Left hindlimb (tissue), 1 donor: ENCODE data around the gene CTNNBIP1.
A peak's percentile ranks its signal among the peaks of the same experiment; 100 is the strongest.

ENCODE experiments used
- DNase-seq: peaks from one replicate; pipeline ENCODE4 v3.0.0-alpha.2; 2018

CTNNBIP1 gene

GRCh38 chr1:9852004-9852403 lies 58.1 kb downstream of the CTNNBIP1 start:
- no peak for DNase-seq

- no peak for DNase-seq
These were observed 59.5 kb downstream of the CTNNBIP1 start for GRCh38 chr1:9850442-9851162.

- DNase-seq = no peak
These were observed 60.2 kb downstream of the CTNNBIP1 start for GRCh38 chr1:9849691-9850441.

- DNase-seq = no peak
These were observed 62.0 kb downstream of the CTNNBIP1 start for GRCh38 chr1:9848022-9848421.

- no peak for DNase-seq
These were observed 62.8 kb downstream of the CTNNBIP1 start for GRCh38 chr1:9847269-9847668.

GRCh38 chr1:9846611-9847171 lies 63.4 kb downstream of the CTNNBIP1 start:
- no peak for DNase-seq

GRCh38 chr1:9845914-9846313 lies 64.2 kb downstream of the CTNNBIP1 start:
- DNase-seq = peak; percentile 31

- DNase-seq = no peak
These were observed 65.3 kb downstream of the CTNNBIP1 start for GRCh38 chr1:9844756-9845155.

- DNase-seq = no peak
These were observed 66.0 kb downstream of the CTNNBIP1 start for GRCh38 chr1:9844106-9844505.

- no peak for DNase-seq
These were observed 66.5 kb downstream of the CTNNBIP1 start for GRCh38 chr1:9843576-9843945.

- DNase-seq = no peak
These were observed 67.1 kb downstream of the CTNNBIP1 start for GRCh38 chr1:9842781-9843575.

GRCh38 chr1:9842073-9842711 lies 67.9 kb downstream of the CTNNBIP1 start:
- DNase-seq = no peak

GRCh38 chr1:9841460-9841859 lies 68.6 kb downstream of the CTNNBIP1 start:
- no peak for DNase-seq

- no peak for DNase-seq
These were observed 69.9 kb downstream of the CTNNBIP1 start for GRCh38 chr1:9840176-9840575.

GRCh38 chr1:9838946-9839345 lies 71.1 kb downstream of the CTNNBIP1 start:
- no peak for DNase-seq

- DNase-seq = no peak
These were observed 73.5 kb downstream of the CTNNBIP1 start for GRCh38 chr1:9836632-9836960.

- no peak for DNase-seq
These were observed 74.1 kb downstream of the CTNNBIP1 start for GRCh38 chr1:9835758-9836631.

GRCh38 chr1:9835404-9835757 lies 74.7 kb downstream of the CTNNBIP1 start:
- DNase-seq = no peak

- DNase-seq = no peak
These were observed 76.4 kb downstream of the CTNNBIP1 start for GRCh38 chr1:9833632-9834031.

- DNase-seq = no peak
These were observed 82.4 kb downstream of the CTNNBIP1 start for GRCh38 chr1:9827558-9828185.

GRCh38 chr1:9826616-9827015 lies 83.5 kb downstream of the CTNNBIP1 start:
- no peak for DNase-seq

- DNase-seq = no peak
These were observed 84.0 kb downstream of the CTNNBIP1 start for GRCh38 chr1:9826087-9826486.
